Sigmoid colon (tissue), 4 donors: ENCODE results near the gene AP4S1.

ENCODE experiments used
- CTCF ChIP-seq, 4 experiments: fragments of 450-650 bp in 3 of 4; fragments of 200-600 bp in 1 of 4; IDR thresholded peaks; one replicate each; pipeline ENCODE4 v1.5.1; 2016 to 2019; ENCODE audit warnings: antibody characterized with exemption in 4 of 4, mild to moderate bottlenecking in 3 of 4, moderate library complexity in 2 of 4
- POLR2A ChIP-seq, 2 donors: fragments of 450-650 bp; IDR thresholded peaks; one replicate each; pipeline ENCODE4 v1.6.1; 2016; ENCODE audit warnings: antibody characterized with exemption in 2 of 2, mild to moderate bottlenecking in 2 of 2, moderate library complexity in 2 of 2
- POLR2AphosphoS5 ChIP-seq, 4 donors: sonication (generic); formaldehyde crosslinking; IDR thresholded peaks; one replicate each; pipeline ENCODE4 v1.6.1; 2017; ENCODE audit warnings: antibody characterized with exemption in 4 of 4

- TF ChIP-seq CTCF (IDR thresholded peaks at IDR 0.05), result no peak
- no peak for TF ChIP-seq POLR2A (IDR thresholded peaks at IDR 0.05)
- TF ChIP-seq POLR2AphosphoS5 (IDR thresholded peaks at IDR 0.05), result no peak
Observed at GRCh38 chr14:31043379-31043778, 17.9 kb downstream of the AP4S1 start.
